Pulmonary artery endothelial cell (primary cell): Measurements from ENCODE around the gene RBM47. TPM values are rescaled to one million over a fixed set of nuclear protein-coding genes. Genes with fewer than 3 reads are reported as not detected.
"Not testable (repeated sequence)": the region's sequence is repeated elsewhere in the genome, so short reads cannot be mapped to it uniquely, and the experiment has no call there.

Experiments
- DNase-seq: peaks from one replicate; pipeline ENCODE4 v3.0.0-alpha.2; 2011; ENCODE audit warnings: low read depth, low spot score
- total RNA-seq: library from RNA; depleted of rRNA; stranded (reverse); fragments of >200 nt; gene quantifications from 2 replicates; pipeline ENCODE4 v1.2.3, GENCODE V29; 2014

RBM47 gene
- total RNA-seq, 1 donor from 2014 or later = 0.20 TPM

GRCh38 chr4:40417941-40418340 lies 211.7 kb downstream of the RBM47 start:
- DNase-seq = no peak

DNA sequence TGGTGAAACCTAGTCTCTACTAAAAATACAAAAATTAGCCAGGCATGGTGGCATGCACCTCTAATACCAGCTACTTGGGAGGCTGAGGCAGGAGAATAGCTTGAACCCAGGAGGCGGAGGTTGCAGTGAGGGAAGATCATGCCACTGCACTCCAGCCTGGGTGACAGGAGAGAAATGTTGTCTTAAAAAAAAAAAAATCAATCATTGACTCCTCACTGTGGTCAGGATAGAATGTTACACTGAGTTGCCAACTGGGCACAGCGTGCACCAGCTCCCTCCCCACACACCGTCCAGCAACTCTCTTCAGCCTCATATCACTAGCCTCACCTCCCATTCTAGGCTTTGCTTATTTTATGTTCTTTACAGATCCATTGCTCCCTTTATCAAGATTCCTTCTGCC lies 215.0 kb downstream of the RBM47 start:
- no peak for DNase-seq

DNA sequence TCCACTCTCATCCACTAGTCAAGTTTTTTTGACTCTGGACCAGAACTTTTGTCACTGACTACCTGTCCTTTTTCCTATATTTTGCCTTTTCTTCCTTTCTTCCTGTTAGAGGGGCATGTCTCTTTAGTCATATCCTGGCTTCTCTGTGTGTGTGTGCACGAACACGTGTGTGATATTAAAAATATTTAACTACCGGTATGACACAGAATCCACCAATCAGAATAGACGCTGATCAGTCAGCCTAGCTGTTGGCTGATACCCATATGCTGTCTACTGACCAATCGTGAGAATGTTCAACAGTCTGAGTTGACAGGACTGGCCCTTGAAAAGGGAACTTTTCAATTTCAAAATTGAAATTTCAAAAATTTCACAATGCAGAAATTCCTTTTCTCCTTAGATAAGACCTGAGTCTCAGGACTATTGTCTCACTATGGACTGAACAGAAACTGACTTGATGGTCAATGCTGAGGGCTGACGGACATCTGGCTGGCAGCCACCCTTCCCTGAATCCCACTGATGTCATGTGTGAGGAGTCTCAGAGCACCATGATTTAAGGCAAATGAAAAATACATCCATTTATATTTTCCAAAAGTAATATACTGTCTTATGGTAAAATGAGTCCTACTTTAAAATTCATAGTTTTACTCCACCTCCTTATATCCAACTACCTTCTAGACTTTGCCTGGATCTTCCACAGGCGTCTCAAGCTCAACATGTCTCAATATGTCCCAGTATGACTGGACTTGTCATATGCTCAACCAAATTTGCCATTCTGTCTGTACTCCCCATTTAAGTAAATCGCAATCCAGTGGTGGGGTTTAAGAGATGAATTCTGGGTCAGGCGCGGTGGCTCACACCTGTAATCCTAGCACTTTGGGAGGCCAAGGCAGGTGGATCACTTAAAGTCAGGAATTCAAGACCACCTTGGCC lies 216.5 kb downstream of the RBM47 start:
- no peak for DNase-seq

DNA sequence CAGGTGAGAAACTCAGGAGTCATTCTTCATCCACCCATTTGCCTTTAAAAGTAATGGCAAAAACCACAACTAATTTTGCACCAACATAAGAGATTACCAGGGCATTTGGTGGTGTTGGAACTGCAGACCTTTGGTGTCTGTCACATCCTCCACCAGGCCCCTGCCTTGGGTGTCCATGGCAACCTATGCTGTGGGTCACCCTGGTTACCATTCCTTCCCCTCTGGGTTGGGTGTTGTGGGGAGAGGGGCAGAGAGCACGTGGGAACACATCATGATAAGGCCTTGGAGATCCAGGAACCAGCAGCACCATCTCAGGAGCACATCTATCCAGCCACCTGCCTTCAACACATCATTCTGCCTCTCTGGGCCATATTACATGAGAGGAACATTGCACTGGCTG lies 217.3 kb downstream of the RBM47 start:
- DNase-seq = no peak

DNA sequence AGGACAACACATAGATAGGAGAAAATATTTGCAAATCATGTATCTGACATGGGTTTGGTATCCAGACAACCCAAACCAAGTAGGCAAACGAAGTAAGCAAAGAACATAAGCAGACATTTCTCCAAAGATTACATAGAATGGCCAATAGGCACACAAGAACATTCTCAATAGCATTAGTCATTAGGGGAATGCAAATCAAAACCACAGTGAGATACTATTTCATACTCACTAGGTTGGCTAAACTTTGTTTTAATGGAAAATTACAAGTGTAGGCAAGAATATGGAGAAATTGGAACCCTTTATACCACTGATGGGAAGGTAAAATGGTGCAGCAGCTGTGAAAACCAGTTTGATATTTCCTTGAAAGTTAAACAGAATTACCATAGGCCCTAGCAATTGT lies 219.8 kb downstream of the RBM47 start:
- no peak for DNase-seq

DNA sequence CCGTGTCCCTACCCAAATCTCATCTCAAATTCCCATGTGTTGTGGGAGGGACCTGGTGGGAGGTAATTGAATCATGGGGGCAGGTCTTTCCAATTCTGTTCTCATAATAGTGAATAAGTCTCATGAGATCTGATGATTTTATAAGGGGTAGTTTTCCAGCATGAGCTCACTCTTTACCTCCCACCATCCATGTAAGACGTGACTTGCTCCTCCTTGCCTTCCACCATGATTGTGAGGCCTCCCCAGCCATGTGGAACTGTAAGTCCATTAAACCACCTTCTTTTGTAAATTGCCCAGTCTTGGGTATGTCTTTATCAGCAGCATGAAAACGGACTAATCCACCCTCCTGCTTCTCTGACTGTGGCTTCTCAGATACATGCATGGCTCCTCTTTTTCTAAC lies 222.2 kb downstream of the RBM47 start:
- not testable (repeated sequence) for DNase-seq

GRCh38 chr4:40406340-40406739 lies 223.3 kb downstream of the RBM47 start:
- no peak for DNase-seq

DNA sequence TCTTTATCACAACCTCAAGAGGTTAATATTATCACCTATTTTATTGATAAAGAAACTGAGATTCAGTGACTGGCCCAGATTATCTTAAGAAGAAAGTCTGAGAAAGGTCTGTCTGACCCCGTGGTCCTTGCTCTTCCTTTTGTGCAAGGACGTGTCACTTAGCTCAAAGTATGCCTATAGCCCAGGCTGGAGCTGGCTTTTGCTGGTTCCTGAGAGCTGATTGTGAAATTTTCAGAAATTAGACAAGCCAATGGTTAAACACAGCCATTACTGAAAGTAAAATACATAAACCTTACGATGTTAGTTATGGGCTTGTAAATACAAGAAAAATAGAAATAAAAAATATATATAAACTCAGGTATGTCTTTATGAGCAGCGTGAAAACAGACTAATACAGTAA lies 224.5 kb downstream of the RBM47 start:
- DNase-seq = no peak

- DNase-seq = no peak
Observed at GRCh38 chr4:40403081-40403480, 226.6 kb downstream of the RBM47 start.

DNA sequence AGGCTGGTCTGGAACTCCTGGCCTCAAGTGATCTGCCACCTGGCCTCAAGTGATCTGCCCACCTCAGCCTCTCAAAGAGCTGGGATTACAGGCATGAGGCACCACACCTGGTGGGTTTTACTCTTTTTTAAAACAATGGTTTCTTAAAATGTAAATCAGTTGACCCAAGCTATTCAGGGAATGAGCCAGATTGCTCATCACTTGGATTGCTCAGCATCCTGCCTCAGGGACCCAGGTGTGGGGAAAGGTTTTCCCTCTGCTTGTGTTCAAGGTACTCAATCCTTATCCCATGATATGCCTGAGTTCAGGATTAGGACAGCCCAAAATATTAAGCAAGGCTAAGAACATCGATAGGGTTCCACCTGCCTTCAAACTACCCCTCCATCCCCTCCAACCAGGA lies 227.1 kb downstream of the RBM47 start:
- DNase-seq = no peak

DNA sequence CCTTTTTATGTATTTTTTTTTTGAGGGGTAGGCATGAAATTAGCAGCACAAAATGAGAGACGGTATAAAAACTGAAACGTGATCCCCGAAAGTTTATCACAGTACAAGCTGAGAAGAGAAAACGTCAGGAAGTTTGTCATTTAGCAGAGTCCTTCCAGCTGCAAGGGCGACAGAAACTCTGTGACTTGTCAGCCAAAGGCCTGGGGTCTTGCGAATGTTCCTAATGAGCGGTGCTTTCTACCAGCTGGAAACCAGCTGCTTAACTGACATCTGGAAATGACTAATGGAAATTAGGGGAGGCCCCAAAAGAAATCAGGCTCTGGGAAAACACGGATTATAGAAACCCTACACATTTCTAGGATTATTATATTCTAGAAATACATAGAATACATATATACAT lies 228.0 kb downstream of the RBM47 start:
- DNase-seq = no peak

DNA sequence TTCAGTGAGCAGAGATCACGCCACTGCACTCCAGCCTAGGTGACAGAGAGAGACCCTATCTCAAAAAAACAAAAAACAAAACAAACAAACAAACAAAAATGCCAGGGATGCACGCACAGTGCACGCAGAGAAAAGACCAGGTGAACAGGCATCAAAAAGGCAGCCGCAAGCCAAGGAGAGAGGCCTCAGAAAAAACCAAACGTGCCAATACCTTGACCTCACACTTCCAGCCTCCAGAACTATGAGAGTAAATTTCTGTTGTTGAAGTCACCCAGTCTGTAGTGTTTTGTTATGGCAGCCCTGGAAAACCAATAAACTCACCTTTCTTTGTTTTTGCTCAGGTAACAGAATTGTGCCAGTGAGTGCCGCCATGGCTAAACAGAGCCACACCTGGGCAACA lies 228.6 kb downstream of the RBM47 start:
- no peak for DNase-seq

GRCh38 chr4:40399578-40399977 lies 230.1 kb downstream of the RBM47 start:
- DNase-seq = no peak

DNA sequence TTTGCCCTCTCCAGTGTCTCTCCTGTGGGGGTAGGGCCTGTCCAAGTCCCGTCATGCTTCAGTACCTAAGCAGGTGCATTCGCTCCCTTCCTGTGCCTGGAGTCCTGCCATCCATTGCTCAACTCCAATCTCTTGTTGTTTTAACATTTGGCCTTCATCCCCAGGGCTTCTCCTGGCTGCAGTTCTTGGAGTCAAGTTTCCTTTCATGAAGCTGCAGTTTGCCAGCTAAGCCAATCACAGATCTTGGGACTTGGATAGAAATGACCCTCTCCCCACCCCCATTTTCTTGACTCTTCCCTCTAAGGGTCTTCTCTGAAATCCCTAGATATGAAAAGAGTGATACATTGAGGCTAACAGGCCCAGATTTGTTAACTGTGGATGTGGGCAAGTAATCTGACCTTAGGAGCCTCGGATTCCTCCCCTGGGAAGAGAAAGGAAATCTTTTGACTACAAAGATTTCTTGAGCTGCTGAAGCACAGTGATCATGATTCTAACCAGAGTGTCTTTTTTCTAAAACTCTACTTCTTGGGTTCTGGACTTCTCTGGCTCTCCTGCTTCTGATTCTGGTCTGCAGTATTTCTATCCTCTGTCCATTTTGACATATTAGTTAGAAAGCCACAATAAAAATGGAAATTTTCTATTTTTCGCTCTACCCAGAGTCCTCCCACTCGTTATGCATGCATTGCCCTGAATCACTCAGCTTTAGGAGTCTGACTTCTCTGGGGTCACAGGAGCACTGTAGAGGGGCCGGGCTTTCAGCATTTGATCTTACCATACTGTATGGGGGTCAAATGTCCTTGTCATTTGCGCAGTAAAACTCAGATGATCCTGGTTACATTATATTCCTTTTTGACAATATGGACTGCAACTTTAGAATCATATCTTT lies 233.5 kb downstream of the RBM47 start:
- no peak for DNase-seq

- no peak for DNase-seq
Observed at GRCh38 chr4:40395166-40395900, 234.3 kb downstream of the RBM47 start.

- no peak for DNase-seq
Observed at GRCh38 chr4:40394236-40394635, 235.4 kb downstream of the RBM47 start.

DNA sequence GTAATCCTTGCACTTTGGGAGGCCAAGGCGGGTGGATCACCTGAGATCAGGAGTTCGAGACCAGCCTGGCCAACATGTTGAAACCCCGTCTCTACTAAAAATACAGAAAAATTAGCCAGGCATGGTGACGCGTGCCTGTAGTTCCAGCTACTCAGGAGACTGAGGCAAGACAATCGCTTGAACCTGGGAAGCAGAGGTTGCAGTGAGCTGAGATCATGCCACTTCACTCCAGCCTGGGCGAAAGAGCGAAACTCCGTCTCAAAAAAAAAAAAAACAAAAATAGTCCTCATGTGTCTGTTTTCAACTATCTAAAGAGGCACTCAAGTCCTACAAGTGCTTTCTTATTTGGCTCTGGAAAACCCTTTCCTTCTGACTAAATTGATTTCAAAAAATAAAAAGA lies 237.4 kb downstream of the RBM47 start:
- DNase-seq = not testable (repeated sequence)

GRCh38 chr4:40389986-40390385 lies 239.7 kb downstream of the RBM47 start:
- DNase-seq = no peak

GRCh38 chr4:40388239-40388638 lies 241.4 kb downstream of the RBM47 start:
- DNase-seq = no peak

DNA sequence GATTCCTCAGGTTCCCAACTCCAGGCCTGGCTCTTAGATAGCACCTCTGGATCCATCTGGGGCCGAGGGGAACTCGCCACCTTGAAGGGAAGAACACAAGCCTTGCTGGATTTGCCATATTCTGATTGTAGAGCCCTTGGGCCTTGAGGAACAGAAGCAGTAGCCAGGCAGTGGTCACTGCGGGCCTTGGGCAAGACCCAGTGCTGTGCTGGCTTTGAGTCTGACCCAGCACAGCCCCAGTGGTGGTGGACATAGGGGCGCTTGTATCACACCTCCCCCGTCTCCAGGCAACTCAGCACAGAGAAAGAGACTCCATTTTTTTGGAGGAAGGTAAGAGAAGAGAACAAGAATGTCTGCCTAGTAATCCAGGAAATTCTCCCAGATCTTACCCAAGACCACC lies 249.0 kb downstream of the RBM47 start:
- no peak for DNase-seq

DNA sequence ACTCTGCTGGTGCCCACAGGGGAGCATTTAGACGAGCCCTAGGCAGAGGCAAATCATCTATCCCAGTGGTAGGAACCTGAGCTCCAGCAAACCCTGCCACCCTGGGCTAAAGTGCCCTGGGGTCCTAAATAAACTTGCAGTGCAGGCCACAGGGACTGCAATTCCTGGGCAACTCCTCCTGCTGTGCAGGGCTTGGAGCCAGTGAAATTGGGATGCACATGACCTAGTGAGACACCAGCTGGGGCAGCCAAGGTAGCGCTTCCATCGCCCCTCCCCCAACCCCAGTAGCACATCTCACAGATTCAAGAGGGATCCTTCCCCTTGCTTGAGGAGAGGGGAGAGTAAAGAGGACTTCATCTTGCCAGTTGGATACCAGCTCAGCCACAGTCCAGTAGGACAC lies 250.4 kb downstream of the RBM47 start:
- DNase-seq = no peak

- no peak for DNase-seq
Observed at GRCh38 chr4:40378619-40379018, 251.0 kb downstream of the RBM47 start.
